EH (cell line): ENCODE results near the gene ENPP1.

Source experiments
- DNase-seq: peaks from one replicate; pipeline ENCODE4 v3.0.0-alpha.2; 2015; ENCODE audit warnings: low read depth

ENPP1 gene

GRCh38 chr6:131831392-131831791 lies 23.6 kb downstream of the ENPP1 start:
- peak; percentile 85 for DNase-seq

GRCh38 chr6:131831886-131832285 lies 24.1 kb downstream of the ENPP1 start:
- peak; percentile 8 for DNase-seq

- no peak for DNase-seq
These were observed 24.5 kb downstream of the ENPP1 start for GRCh38 chr6:131832363-131832762.

GRCh38 chr6:131838051-131838450 lies 30.2 kb downstream of the ENPP1 start:
- DNase-seq: peak; percentile 39

GRCh38 chr6:131839388-131839787 lies 31.6 kb downstream of the ENPP1 start:
- DNase-seq: no peak

- no peak for DNase-seq
These were observed 32.6 kb downstream of the ENPP1 start for GRCh38 chr6:131840441-131840840.

- peak; percentile 9 for DNase-seq
These were observed 33.2 kb downstream of the ENPP1 start for GRCh38 chr6:131840936-131841583.

- DNase-seq: no peak
These were observed 35.9 kb downstream of the ENPP1 start for GRCh38 chr6:131843768-131844167.

- peak; percentile 68 for DNase-seq
These were observed 36.5 kb downstream of the ENPP1 start for GRCh38 chr6:131844243-131844841.

GRCh38 chr6:131846023-131846663 lies 38.3 kb downstream of the ENPP1 start:
- DNase-seq: no peak

GRCh38 chr6:131846905-131847304 lies 39.1 kb downstream of the ENPP1 start:
- DNase-seq: no peak

GRCh38 chr6:131849799-131850198 lies 42.0 kb downstream of the ENPP1 start:
- no peak for DNase-seq

GRCh38 chr6:131851049-131851769 lies 43.4 kb downstream of the ENPP1 start:
- no peak for DNase-seq

- DNase-seq: no peak
These were observed 44.4 kb downstream of the ENPP1 start for GRCh38 chr6:131852200-131852599.

- DNase-seq: no peak
These were observed 47.0 kb downstream of the ENPP1 start for GRCh38 chr6:131854803-131855202.

GRCh38 chr6:131858765-131859415 lies 51.1 kb downstream of the ENPP1 start:
- peak; percentile 70 for DNase-seq

GRCh38 chr6:131859658-131860057 lies 51.8 kb downstream of the ENPP1 start:
- peak; percentile 48 for DNase-seq

- DNase-seq: peak; percentile 81
These were observed 53.6 kb downstream of the ENPP1 start for GRCh38 chr6:131861381-131861780.

- no peak for DNase-seq
These were observed 54.7 kb downstream of the ENPP1 start for GRCh38 chr6:131862476-131862875.

- DNase-seq: peak; percentile 49
These were observed 59.9 kb downstream of the ENPP1 start for GRCh38 chr6:131867744-131868143.

- peak; percentile 8 for DNase-seq
These were observed 61.0 kb downstream of the ENPP1 start for GRCh38 chr6:131868836-131869235.

- DNase-seq: no peak
These were observed 67.8 kb downstream of the ENPP1 start for GRCh38 chr6:131875647-131876046.
